Testis (tissue), 3 donors: ENCODE measurements around the gene ABHD18. TPM values are rescaled to one million over a fixed set of nuclear protein-coding genes. Genes with fewer than 3 reads are reported as not detected.
"Not testable (repeated sequence)": the region's sequence is repeated elsewhere in the genome, so short reads cannot be mapped to it uniquely, and the experiment has no call there.

Experiments used
- DNase-seq: peaks from one replicate; pipeline ENCODE4 v3.0.0-alpha.2; 2019
- H3K27ac ChIP-seq, 2 donors: fragments of 200-600 bp; sonication (generic); one replicate each; pipeline ENCODE4 v1.5.1; 2019
- H3K27me3 ChIP-seq: fragments of 200-600 bp; sonication (generic); one replicate; pipeline ENCODE4 v1.5.1; 2019
- H3K36me3 ChIP-seq: fragments of 200-600 bp; sonication (generic); one replicate; pipeline ENCODE4 v1.5.1; 2017; ENCODE audit warnings: low read depth; ENCODE audit errors: missing control alignments
- H3K4me1 ChIP-seq: fragments of 200-600 bp; sonication (generic); one replicate; pipeline ENCODE4 v1.5.1; 2019
- H3K4me3 ChIP-seq, 2 donors: fragments of 200-600 bp; sonication (generic); one replicate each; pipeline ENCODE4 v1.5.1; 2017 to 2019
- H3K9me3 ChIP-seq: fragments of 200-600 bp; sonication (generic); one replicate; pipeline ENCODE4 v1.5.1; 2017
- CTCF ChIP-seq, 3 experiments: fragments of 450-650 bp in 2 of 3; fragments of 200-600 bp in 1 of 3; sonication (generic) in 1 of 3; IDR thresholded peaks; one replicate each; pipeline ENCODE4 v1.5.1; 2016 to 2019; ENCODE audit warnings: antibody characterized with exemption in 3 of 3, mild to moderate bottlenecking in 2 of 3, moderate library complexity in 1 of 3
- POLR2A ChIP-seq: fragments of 450-650 bp; IDR thresholded peaks from one replicate; pipeline ENCODE4 v1.6.1; 2017; ENCODE audit warnings: antibody characterized with exemption, mild to moderate bottlenecking, moderate library complexity
- WGBS, 2 donors: methylation state at CpG; one replicate each; pipeline ENCODE4 v1.1.5; 2018; 5-methylcytosine and 5-hydroxymethylcytosine counted together
- intact Hi-C: fragments of 100-400 bp; cut with DNase I; formaldehyde crosslinking; loops from one replicate; pipeline ENCODE4 v1.15.1; 2023; ENCODE audit warnings: low total_unique reads
- polyA plus RNA-seq: library from polyadenylated mRNA; stranded (reverse); fragments of 350-450 nt; fragmentation: Illumina TruSeq; extraction: RNeasy Lipid Tissue Mini Kit (QIAGEN cat#74804); gene quantifications from one replicate; pipeline ENCODE4 v1.2.3, GENCODE V29; 2014; ENCODE audit warnings: low read depth, low replicate concordance; ENCODE audit not compliant: insufficient read depth
- total RNA-seq, 2 donors: library from RNA; depleted of rRNA; stranded (reverse); fragments of >200 nt; gene quantifications; one replicate each; pipeline ENCODE4 v1.2.3, GENCODE V29; 2016

Gene ABHD18
- total and polyA plus RNA-seq, 3 donors from 2014 or later = 5.1 to 9.0 (median 8.6) TPM

GRCh38 chr4:127922226-127922625 is 43.0 kb upstream of the ABHD18 start:
- intact Hi-C loops = no loop called here
- Histone ChIP-seq H3K4me1 (no peaks in the 10 kb centered on the region), H3K4me3 (no peak overlapping the region), H3K27ac (no peak overlapping the region), H3K27me3 (no peaks in the 10 kb centered on the region), H3K9me3 (no peaks in the 10 kb centered on the region), H3K36me3 (no peaks in the 10 kb centered on the region)
- no peak for DNase-seq
- 92 to 97% methylated on average over 2 of the region's 2 CpGs for WGBS, 2 donors
- no peak for TF ChIP-seq POLR2A
- TF ChIP-seq CTCF (IDR thresholded peaks at IDR 0.05) = no peak

- H3K36me3 ChIP-seq, H3K4me3 ChIP-seq, H3K4me1 ChIP-seq, H3K9me3 ChIP-seq, H3K27ac ChIP-seq, intact Hi-C loops, H3K27me3 ChIP-seq, DNase-seq: not testable (repeated sequence)
- 100% methylated on average over 2 of the region's 2 CpGs for WGBS, 2 donors
Observed at GRCh38 chr4:127925720-127926119, 39.5 kb upstream of the ABHD18 start.

- Histone ChIP-seq H3K27ac (no peak overlapping the region), H3K9me3 (no peaks in the 10 kb centered on the region), H3K4me1 (no peaks in the 10 kb centered on the region), H3K36me3 (no peaks in the 10 kb centered on the region), H3K4me3 (no peak overlapping the region), H3K27me3 (no peaks in the 10 kb centered on the region)
- no peak for DNase-seq
- intact Hi-C loops = no loop called here
- TF ChIP-seq CTCF (IDR thresholded peaks at IDR 0.05) (no peak), POLR2A (no peak)
- 89 to 100% methylated on average over 1 of the region's 1 CpG for WGBS, 2 donors
Observed at GRCh38 chr4:127930175-127930574, 35.0 kb upstream of the ABHD18 start.

- H3K9me3 ChIP-seq, H3K4me1 ChIP-seq, intact Hi-C loops, DNase-seq, H3K27me3 ChIP-seq, H3K27ac ChIP-seq, H3K4me3 ChIP-seq, H3K36me3 ChIP-seq: not testable (repeated sequence)
- WGBS, 2 donors = 80 to 86% methylated on average over 6 of the region's 6 CpGs
Observed at GRCh38 chr4:127931836-127932235, 33.4 kb upstream of the ABHD18 start.

- H3K9me3 ChIP-seq = no peaks in the 10 kb centered on the region
- H3K27me3 ChIP-seq = no peaks in the 10 kb centered on the region
- intact Hi-C loops = no loop called here
- no peak overlapping the region for H3K4me3 ChIP-seq
- WGBS, 2 donors = 97 to 100% methylated on average over 1 of the region's 1 CpG
- no peaks in the 10 kb centered on the region for H3K36me3 ChIP-seq
- no peak overlapping the region for H3K27ac ChIP-seq
- H3K4me1 ChIP-seq = no peaks in the 10 kb centered on the region
- TF ChIP-seq CTCF (IDR thresholded peaks at IDR 0.05) = no peak
- TF ChIP-seq POLR2A = no peak
- DNase-seq = no peak
Observed at GRCh38 chr4:127936974-127937373, 28.2 kb upstream of the ABHD18 start.

GRCh38 chr4:127957105-127957504 is 8.1 kb upstream of the ABHD18 start:
- intact Hi-C loops = no loop called here
- WGBS, 2 donors = 86 to 96% methylated on average over 2 of the region's 2 CpGs
- peaks cover 3% of the 10 kb centered on the region for H3K4me1 ChIP-seq
- no peaks in the 10 kb centered on the region for H3K27me3 ChIP-seq
- H3K27ac ChIP-seq = no peak overlapping the region
- no peak for TF ChIP-seq POLR2A
- TF ChIP-seq CTCF (IDR thresholded peaks at IDR 0.05) = no peak
- no peak overlapping the region for H3K4me3 ChIP-seq
- DNase-seq = no peak
- H3K36me3 ChIP-seq = no peaks in the 10 kb centered on the region
- no peaks in the 10 kb centered on the region for H3K9me3 ChIP-seq
